Measurements from ENCODE around the gene SLC17A8. TPM values are rescaled to one million over a fixed set of nuclear protein-coding genes. Genes with fewer than 3 reads are reported as not detected.

Gene SLC17A8
- polyA plus RNA-seq, 1 donor from 2014 or later = not detected

DNA sequence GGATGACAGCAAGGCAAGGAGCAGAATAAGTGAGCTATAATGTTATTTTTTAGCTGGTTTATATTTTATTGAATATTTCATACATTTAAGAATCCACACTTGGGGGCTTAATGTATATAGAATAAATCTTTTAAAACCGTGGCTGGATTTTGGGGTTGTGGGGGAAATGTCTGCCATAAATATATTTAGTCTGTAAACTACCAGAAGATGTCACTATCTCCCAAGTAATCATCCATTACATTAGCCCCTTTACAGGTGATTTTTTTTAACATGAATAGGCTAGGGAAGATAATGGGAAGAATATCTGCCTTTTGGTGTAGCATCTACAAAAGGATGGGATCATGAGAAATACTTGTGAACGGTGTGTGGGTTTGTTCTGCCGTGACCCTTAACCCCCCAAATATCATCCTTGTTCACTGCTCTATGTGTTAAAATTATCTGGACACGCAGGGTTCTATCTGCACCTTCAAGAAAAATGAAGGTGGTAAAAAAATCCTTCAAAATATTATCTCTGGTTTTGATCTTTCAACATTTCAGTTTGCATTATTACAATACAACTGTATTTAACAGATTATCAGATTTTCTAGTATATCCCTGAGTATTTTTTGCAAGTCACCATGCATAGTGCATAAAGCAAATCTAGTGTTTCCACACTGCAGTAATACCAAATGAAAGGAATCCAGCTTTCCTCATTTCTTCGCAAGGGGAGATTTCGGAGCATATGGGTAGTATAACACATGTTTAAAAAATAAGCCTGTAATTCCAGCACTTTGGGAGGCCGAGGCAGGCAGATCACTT, 8.0 kb upstream of the SLC17A8 start:
- H3K27me3 Mint-ChIP-seq = peaks cover 5% of the 10 kb centered on the region
- H3K36me3 Mint-ChIP-seq = no peaks in the 10 kb centered on the region
- no peak overlapping the region for H3K27ac Mint-ChIP-seq
- H3K4me1 Mint-ChIP-seq = no peaks in the 10 kb centered on the region
- H3K4me3 Mint-ChIP-seq = no peak overlapping the region
- no peaks in the 10 kb centered on the region for H3K9me3 Mint-ChIP-seq

DNA sequence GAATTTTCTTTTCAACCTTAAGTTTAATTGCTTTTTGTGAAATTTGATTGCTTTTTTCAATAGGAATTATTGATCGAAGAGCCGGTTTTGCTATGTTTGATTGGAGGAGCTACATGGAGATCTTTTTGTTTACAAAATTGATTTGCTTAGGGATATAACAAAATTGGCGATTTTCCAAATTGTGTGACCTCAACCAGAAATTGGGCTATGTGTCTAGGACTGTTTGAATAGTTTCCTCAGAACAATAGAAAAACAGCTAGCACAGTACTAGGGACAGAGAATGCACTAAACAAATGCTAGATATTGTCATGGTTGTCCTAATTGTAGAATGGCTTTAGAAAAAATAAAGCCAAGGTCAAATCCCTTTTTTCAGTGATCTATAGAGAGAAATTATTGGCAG, 2.4 kb downstream of the SLC17A8 start:
- no peaks in the 10 kb centered on the region for H3K4me1 Mint-ChIP-seq
- H3K27ac Mint-ChIP-seq = no peak overlapping the region
- no peak overlapping the region for H3K4me3 Mint-ChIP-seq
- H3K36me3 Mint-ChIP-seq = no peaks in the 10 kb centered on the region
- H3K27me3 Mint-ChIP-seq = peaks cover 10% of the 10 kb centered on the region
- H3K9me3 Mint-ChIP-seq = no peaks in the 10 kb centered on the region

DNA sequence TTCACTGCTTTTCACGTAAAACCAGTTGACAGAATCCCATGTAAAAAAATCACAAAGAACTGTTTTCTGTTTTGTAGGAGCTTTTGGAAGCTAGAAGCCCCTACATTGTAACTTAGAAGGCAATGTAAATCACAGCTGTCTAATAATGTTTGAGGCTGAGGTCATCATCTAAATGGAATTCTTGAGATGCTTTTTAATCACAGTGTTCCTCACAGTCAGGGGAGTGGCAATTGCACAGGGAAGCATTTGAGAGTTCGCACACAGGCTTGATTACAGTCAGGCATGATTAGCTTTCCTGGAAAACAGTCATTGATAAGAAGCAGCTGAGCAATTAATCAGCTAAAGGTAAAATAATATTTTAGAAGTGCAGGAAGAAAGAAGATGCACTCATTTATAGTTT, 2.9 kb downstream of the SLC17A8 start:
- Mint-ChIP-seq H3K9me3 (no peaks in the 10 kb centered on the region), H3K4me3 (no peak overlapping the region), H3K4me1 (no peaks in the 10 kb centered on the region), H3K36me3 (no peaks in the 10 kb centered on the region), H3K27me3 (peaks cover 13% of the 10 kb centered on the region), H3K27ac (no peak overlapping the region)

GRCh38 chr12:100360450-100360849, 3.6 kb downstream of the SLC17A8 start:
- Mint-ChIP-seq H3K4me3 (no peak overlapping the region), H3K9me3 (no peaks in the 10 kb centered on the region), H3K27ac (no peak overlapping the region), H3K27me3 (peaks cover 13% of the 10 kb centered on the region), H3K4me1 (no peaks in the 10 kb centered on the region), H3K36me3 (no peaks in the 10 kb centered on the region)

- H3K36me3 Mint-ChIP-seq = no peaks in the 10 kb centered on the region
- peak overlapping the region in 1 of 4 donors; percentile 3 for H3K4me3 Mint-ChIP-seq
- no peak overlapping the region for H3K27ac Mint-ChIP-seq
- H3K27me3 Mint-ChIP-seq = peaks cover 9% of the 10 kb centered on the region
- H3K9me3 Mint-ChIP-seq = peaks cover 0 to 3% (median 0%) of the 10 kb centered on the region in 3 donors
- no peaks in the 10 kb centered on the region for H3K4me1 Mint-ChIP-seq
These were observed 7.5 kb downstream of the SLC17A8 start for GRCh38 chr12:100364324-100364723.

DNA sequence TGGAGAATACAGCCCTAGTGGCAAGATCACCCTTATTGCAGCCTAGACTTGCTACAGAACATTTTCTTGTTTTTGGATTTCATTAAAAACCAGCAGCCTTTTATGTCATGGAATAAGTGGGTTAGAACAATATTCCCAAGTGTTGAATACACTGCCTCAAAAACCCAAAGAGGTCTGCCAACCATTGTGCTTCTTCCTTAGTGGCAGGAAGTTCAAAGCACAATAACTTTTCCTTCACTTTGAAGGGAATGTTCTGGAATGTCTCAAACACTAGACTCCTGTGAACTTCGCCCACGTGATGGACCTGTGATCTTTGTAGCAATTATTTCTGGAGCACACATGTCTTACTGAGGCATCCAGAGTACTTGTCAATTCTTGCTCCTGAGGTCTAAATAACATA, 8.5 kb downstream of the SLC17A8 start:
- no peak overlapping the region for H3K27ac Mint-ChIP-seq
- peaks cover 7% of the 10 kb centered on the region for H3K27me3 Mint-ChIP-seq
- H3K9me3 Mint-ChIP-seq = peaks cover 0 to 5% (median 0%) of the 10 kb centered on the region in 3 donors
- H3K4me1 Mint-ChIP-seq = no peaks in the 10 kb centered on the region
- H3K4me3 Mint-ChIP-seq = no peak overlapping the region
- H3K36me3 Mint-ChIP-seq = no peaks in the 10 kb centered on the region

DNA sequence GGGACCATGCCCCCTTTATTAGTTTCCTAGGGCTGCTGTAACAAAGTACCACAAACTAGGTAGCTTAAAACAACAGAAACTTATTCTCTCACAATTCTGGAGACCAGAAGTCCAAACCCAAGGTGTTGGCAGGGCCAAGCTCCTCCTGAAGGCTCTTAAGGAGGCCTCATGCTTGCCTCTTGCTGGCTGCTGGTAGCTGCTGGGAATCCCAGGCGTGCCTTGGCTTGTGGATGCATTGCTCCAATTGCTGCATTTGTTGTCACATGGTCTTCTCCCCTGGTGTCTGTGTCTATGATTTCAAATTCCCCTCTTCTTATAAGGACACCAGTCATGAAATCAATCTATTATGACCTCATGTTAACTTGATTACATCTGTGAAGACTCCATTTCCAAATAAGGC, 11.2 kb downstream of the SLC17A8 start:
- H3K27me3 Mint-ChIP-seq = peaks cover 9% of the 10 kb centered on the region
- H3K4me1 Mint-ChIP-seq = no peaks in the 10 kb centered on the region
- no peak overlapping the region for H3K27ac Mint-ChIP-seq

DNA sequence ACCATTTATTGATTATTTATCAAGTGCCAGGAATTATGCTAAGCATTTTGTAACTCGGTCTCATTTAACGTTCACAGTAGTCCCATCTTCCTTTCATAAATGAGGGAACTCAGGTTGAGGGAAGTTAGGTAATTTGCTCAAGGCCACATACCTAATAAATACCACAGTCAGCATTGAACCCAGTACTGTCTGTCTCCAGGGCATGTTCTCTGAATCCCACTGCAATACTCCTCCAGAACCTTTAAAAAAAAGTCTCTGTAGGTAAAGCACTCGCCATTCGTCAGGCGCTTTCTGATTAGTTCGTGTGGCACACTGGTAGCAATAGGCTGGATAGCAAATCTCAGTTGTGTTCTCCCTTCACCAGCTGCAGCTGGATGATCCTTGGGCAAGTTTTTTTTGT, 14.3 kb downstream of the SLC17A8 start:
- H3K27me3 Mint-ChIP-seq = peaks cover 6% of the 10 kb centered on the region
- no peak overlapping the region for H3K4me3 Mint-ChIP-seq
- H3K4me1 Mint-ChIP-seq = peaks cover 0 to 1% (median 0%) of the 10 kb centered on the region in 3 donors
- H3K36me3 Mint-ChIP-seq = no peaks in the 10 kb centered on the region
- H3K27ac Mint-ChIP-seq = no peak overlapping the region
- peaks cover 0 to 5% (median 0%) of the 10 kb centered on the region in 3 donors for H3K9me3 Mint-ChIP-seq

More for the DNA sequence above, 11.2 kb downstream of the SLC17A8 start:
- Mint-ChIP-seq H3K9me3 (peaks cover 0 to 5% (median 0%) of the 10 kb centered on the region in 3 donors), H3K36me3 (no peaks in the 10 kb centered on the region), H3K4me3 (no peak overlapping the region)

DNA sequence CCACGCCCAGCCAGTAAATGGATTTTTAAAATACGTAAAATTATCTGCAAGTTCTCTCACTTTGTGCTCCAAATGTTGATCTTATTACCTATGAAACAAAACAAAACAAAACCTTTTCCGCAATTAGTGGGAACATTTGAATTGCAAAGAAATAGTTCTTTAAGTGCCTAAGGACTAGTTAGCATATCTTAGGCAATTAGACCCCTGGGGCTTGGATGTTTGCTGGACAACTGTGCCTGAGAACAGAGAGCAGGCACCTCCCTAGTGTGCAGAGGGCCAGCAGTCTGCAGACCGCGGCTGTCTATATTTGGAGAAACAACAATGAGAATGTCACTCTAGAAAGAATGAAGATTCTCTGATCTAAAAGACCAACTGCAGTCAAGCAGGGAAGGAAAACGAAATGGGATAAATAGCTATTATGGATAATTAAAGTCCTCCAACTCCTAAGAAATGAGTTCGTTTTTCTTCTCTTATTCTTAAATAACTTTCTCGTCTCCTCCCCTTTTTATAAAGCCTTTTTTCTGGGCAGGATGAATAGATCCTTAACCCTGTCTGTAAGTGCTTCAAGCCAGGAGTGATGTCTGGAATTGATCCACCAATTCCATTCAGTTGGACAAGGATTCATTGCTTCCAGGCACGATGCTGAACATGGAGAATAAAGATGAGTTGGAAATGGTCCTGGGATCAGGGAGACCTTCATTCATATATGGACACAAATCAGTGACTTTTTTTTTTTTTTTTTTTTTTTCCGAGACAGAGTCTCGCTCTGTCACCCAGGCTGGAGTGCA, 16.2 kb downstream of the SLC17A8 start:
- Mint-ChIP-seq H3K27me3 (peaks cover 6% of the 10 kb centered on the region), H3K4me3 (no peak overlapping the region), H3K36me3 (no peaks in the 10 kb centered on the region), H3K4me1 (peaks cover 0 to 1% (median 0%) of the 10 kb centered on the region in 3 donors), H3K9me3 (peaks cover 0 to 5% (median 0%) of the 10 kb centered on the region in 3 donors), H3K27ac (no peak overlapping the region)

DNA sequence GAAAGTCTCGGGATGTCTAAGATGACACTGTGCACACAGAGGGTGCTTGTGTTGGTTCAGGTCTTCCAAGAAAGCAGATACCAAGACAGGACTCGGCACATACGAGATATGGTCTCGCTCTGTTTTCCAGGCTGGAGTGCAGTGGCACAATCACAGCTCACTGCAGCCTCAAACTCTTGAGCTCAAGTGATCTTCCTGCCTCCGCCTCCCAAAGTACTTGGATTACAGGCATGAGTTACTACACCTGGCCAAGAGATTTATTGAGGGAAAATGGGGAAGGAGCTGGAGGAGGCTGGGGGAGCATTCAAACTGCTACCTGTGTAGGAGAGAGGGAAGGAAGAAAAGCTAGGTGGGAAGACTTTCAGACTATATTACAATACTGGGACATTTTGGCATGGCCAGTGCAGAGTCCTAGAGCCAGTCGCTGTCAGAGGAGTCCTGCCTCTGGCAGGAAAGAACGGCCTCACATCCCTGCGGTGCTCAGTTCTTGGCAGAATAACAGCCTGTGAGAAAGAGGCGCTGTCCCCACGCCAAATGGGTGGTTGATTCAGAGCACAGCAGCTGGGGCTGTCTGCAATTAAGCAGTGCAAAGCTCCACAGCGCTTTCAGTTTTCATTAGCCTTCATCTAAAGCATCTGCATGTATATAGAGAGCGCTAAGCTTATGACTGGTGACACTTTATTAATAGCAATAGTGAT, 18.3 kb downstream of the SLC17A8 start:
- Mint-ChIP-seq H3K27me3 (peaks cover 6% of the 10 kb centered on the region), H3K4me3 (peak overlapping the region in 1 of 4 donors; percentile 3), H3K27ac (no peak overlapping the region), H3K36me3 (no peaks in the 10 kb centered on the region), H3K4me1 (peaks cover 0 to 1% (median 0%) of the 10 kb centered on the region in 3 donors), H3K9me3 (no peaks in the 10 kb centered on the region)

DNA sequence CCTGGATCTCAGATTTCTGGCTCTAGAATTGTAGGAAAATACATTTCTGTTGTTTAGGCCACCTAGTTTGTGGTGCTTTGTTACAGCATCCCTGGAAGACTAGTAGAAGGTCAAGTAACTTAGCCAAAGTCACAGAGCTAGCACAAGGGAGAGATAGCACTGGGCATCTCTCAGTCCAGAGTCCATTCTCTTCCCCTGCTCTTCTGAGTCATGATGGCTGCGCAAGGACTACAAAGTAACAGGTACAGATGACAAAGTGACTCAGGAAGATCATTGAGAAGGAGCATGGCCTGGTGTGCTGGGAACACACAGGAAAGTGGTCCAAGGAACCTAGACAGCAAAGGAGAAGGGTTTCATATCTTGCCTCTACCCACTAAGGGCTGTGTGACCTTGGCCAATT, 19.3 kb downstream of the SLC17A8 start:
- peaks cover 5% of the 10 kb centered on the region for H3K27me3 Mint-ChIP-seq
- H3K4me1 Mint-ChIP-seq = peaks cover 0 to 1% (median 0%) of the 10 kb centered on the region in 3 donors
- no peaks in the 10 kb centered on the region for H3K9me3 Mint-ChIP-seq
- H3K36me3 Mint-ChIP-seq = no peaks in the 10 kb centered on the region
- no peak overlapping the region for H3K4me3 Mint-ChIP-seq
- H3K27ac Mint-ChIP-seq = no peak overlapping the region

GRCh38 chr12:100381379-100381778, 24.5 kb downstream of the SLC17A8 start:
- H3K4me3 Mint-ChIP-seq = no peak overlapping the region
- no peak overlapping the region for H3K27ac Mint-ChIP-seq

DNA sequence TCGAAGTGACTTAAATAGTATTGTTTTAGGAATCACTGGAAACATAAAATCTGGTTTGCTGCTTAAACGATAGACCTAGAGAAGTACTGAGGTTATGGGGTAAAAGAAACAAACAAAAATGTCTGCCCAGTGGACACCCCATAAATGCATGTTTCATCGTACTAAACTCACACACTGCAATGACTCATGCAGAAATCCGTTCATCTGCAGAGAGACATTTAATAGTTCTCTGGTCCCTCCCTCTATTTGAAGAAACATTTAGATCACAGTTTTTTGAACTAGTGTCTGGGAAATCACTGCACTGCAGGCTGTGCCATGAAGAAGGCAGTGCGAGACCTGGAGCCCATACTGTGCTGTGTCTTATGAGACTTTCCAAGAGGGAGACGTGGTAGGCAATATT, 25.5 kb downstream of the SLC17A8 start:
- H3K36me3 Mint-ChIP-seq = no peaks in the 10 kb centered on the region
- H3K27ac Mint-ChIP-seq = no peak overlapping the region
- H3K4me3 Mint-ChIP-seq = no peak overlapping the region
- H3K27me3 Mint-ChIP-seq = no peaks in the 10 kb centered on the region
- H3K4me1 Mint-ChIP-seq = no peaks in the 10 kb centered on the region
- peaks cover 0 to 5% (median 0%) of the 10 kb centered on the region in 3 donors for H3K9me3 Mint-ChIP-seq

More at GRCh38 chr12:100381379-100381778, 24.5 kb downstream of the SLC17A8 start:
- Mint-ChIP-seq H3K27me3 (no peaks in the 10 kb centered on the region), H3K9me3 (no peaks in the 10 kb centered on the region), H3K4me1 (no peaks in the 10 kb centered on the region), H3K36me3 (no peaks in the 10 kb centered on the region)

DNA sequence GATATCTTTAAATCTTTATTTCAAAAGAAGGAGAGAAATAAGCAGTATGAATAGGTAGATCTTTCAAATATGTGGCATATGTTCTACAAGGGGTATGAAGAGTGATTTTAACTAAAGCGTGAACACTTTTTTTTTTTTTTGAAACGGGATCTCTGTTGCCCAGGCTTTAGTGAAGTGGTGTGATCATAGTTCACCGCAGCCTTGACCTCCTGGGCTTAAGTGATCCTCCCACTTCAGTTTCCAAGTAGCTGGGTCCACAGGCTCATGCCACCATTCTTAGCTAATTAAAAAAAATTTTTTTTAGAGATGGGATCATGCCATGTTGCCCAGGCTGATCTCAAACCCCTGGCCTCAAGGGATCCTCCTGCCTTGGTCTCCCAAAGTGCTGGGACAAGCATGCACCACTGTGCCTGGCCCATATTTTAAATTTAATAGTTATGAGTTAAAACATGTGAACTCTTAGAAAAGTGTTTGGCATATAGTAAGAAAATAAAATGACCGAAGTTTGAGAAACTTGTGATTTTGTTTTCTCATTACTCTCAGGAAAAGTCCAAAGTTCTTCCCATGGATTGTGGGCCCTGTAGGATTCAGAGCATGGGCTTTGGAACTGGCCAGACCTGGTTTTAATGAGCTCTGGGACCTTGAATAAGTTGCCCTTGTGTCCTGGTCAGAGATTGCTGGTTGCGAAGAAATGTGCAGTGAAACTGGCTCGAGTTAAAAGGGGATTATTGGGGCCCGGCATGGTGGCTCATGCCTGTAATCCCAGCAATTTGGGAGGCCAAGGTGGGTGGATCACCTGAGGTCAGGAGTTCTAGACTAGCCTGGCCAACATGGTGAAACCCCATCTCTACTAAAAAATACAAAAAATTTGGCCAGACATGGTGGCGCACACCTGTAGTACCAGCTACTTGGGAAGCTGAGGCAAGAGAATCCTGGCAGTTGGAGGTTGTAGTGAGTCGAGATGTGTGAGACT, 27.0 kb downstream of the SLC17A8 start:
- H3K9me3 Mint-ChIP-seq = peaks cover 0 to 5% (median 0%) of the 10 kb centered on the region in 3 donors
- no peaks in the 10 kb centered on the region for H3K36me3 Mint-ChIP-seq
- H3K4me1 Mint-ChIP-seq = no peaks in the 10 kb centered on the region
- H3K4me3 Mint-ChIP-seq = no peak overlapping the region
- H3K27me3 Mint-ChIP-seq = no peaks in the 10 kb centered on the region
- no peak overlapping the region for H3K27ac Mint-ChIP-seq
